DND-41 (cell line): Measurements from ENCODE around the gene ST6GALNAC3.

Experiments used
- EZH2 ChIP-seq: IDR thresholded peaks from 3 replicates; pipeline ENCODE4 v1.6.1; 2012; ENCODE audit warnings: borderline replicate concordance, low read depth, mild to moderate bottlenecking, moderate library complexity, low read length, inconsistent platforms; ENCODE audit not compliant: severe bottlenecking
- TF ChIP-seq, protein P1 (sequence below): IDR thresholded peaks from 2 replicates; pipeline ENCODE4 v1.5.1; 2012; ENCODE audit warnings: borderline replicate concordance, low read length, moderate library complexity, mild to moderate bottlenecking; ENCODE audit not compliant: poor library complexity, severe bottlenecking; ENCODE audit errors: extremely low read depth

DNA sequence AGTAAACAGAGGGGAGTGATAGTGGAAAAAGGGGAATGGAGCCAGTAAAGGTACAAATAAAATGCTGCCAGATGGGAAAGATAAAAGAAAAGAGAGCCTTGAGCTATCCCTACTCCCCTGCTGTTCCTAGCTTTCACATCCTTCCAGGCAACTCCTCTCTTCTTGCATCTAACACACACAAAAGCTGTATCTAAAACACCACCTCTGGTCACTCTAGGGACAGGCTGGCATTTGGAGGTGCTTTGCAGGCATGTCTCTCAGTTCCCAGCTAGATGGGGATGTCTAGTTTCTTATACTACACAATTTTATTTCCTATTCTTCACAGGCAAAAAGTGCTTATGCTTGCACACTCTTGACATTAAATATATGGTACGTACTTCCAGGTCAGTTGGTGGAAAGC is 607.6 kb downstream of the ST6GALNAC3 start:
- TF ChIP-seq, protein P1, sequence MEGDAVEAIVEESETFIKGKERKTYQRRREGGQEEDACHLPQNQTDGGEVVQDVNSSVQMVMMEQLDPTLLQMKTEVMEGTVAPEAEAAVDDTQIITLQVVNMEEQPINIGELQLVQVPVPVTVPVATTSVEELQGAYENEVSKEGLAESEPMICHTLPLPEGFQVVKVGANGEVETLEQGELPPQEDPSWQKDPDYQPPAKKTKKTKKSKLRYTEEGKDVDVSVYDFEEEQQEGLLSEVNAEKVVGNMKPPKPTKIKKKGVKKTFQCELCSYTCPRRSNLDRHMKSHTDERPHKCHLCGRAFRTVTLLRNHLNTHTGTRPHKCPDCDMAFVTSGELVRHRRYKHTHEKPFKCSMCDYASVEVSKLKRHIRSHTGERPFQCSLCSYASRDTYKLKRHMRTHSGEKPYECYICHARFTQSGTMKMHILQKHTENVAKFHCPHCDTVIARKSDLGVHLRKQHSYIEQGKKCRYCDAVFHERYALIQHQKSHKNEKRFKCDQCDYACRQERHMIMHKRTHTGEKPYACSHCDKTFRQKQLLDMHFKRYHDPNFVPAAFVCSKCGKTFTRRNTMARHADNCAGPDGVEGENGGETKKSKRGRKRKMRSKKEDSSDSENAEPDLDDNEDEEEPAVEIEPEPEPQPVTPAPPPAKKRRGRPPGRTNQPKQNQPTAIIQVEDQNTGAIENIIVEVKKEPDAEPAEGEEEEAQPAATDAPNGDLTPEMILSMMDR, result no peak
- no peak for TF ChIP-seq EZH2
